HCT116 (cell line): ENCODE results near the gene SNRNP25. TPM values are rescaled to one million over a fixed set of nuclear protein-coding genes. Genes with fewer than 3 reads are reported as not detected.

Experiments
- ATAC-seq: fragments of 200-7000 bp; cut with Tn5 transposase; 2 replicates; pipeline ENCODE4 v1.9.1; 2020; ENCODE audit warnings: mild to moderate bottlenecking, moderate library complexity
- BruUV-seq: library from RNA; stranded (reverse); fragments of 400-500 nt; replicated peaks from 2 replicates; lab custom pipeline; 2021; lab: Mats Ljungman, UMichigan
- CTCF ChIA-PET: fragments of 300-600 bp; sonication (Branson Sonifier 250); formaldehyde crosslinking; loops from one replicate; lab custom pipeline; 2021; ENCODE audit warnings: antibody characterized with exemption; lab: Charles Lee
- POLR2A ChIA-PET: fragments of 300-600, 350-600 bp; sonication (Branson Sonifier 250); formaldehyde crosslinking; loops from one replicate; lab custom pipeline; 2021; ENCODE audit warnings: antibody characterized with exemption; lab: Charles Lee
- RAD21 ChIA-PET, 2 experiments: fragments of 300-600 bp; sonication (Branson Sonifier 250); formaldehyde crosslinking; loops; one replicate each; lab custom pipeline; 2023; ENCODE audit warnings: low total read pairs in 2 of 2; ENCODE audit not compliant: uncharacterized antibody in 2 of 2, unreplicated experiment in 2 of 2, low non-redundant PET in 1 of 2; lab: Charles Lee
- DNase-seq: peaks from one replicate; pipeline ENCODE4 v3.0.0-alpha.2; 2010; ENCODE audit warnings: low read depth, low spot score
- H2AFZ ChIP-seq: fragments of 200-600 bp; shearing (Covaris generic), sonication (generic); 2 replicates; pipeline ENCODE4 v1.6.1; 2017; ENCODE audit warnings: low read depth, mixed run types, mixed read lengths, antibody characterized with exemption, low read length; ENCODE audit not compliant: poor library complexity, severe bottlenecking
- H3K27ac ChIP-seq: 2 replicates; pipeline ENCODE4 v1.5.1; 2012; ENCODE audit warnings: low read depth, low read length
- H3K27me3 ChIP-seq: fragments of 200-600 bp; sonication (generic); 2 replicates; pipeline ENCODE4 v1.6.1; 2016; ENCODE audit warnings: mixed run types, low read length, mixed read lengths; ENCODE audit not compliant: insufficient read depth
- H3K36me3 ChIP-seq, 2 experiments: fragments of 200-500 bp in 1 of 2; fragments of 200-600 bp in 1 of 2; sonication (Bioruptor generic) in 1 of 2; sonication (generic) in 1 of 2; 2 replicates each; pipeline versions ENCODE4 v1.5.1 to v1.6.1; 2014 to 2016; ENCODE audit warnings: low read length in 2 of 2, inconsistent platforms in 1 of 2, mixed read lengths in 1 of 2, mixed run types in 1 of 2; ENCODE audit not compliant: insufficient read depth in 2 of 2, control insufficient read depth in 1 of 2
- H3K4me1 ChIP-seq, 2 experiments: fragments of 200-600 bp in 1 of 2; sonication (generic) in 1 of 2; 2 replicates each; pipeline versions ENCODE4 v1.5.1 to v1.6.1; 2012 to 2017; ENCODE audit warnings: low read length in 2 of 2, inconsistent platforms in 1 of 2, mild to moderate bottlenecking in 1 of 2, mixed read lengths in 1 of 2, mixed run types in 1 of 2, moderate library complexity in 1 of 2; ENCODE audit not compliant: insufficient read depth in 2 of 2, control insufficient read depth in 1 of 2
- H3K4me2 ChIP-seq: fragments of 200-600 bp; sonication (generic); 2 replicates; pipeline ENCODE4 v1.6.1; 2017; ENCODE audit warnings: mixed run types, low read length, mixed read lengths
- H3K4me3 ChIP-seq, 2 experiments: fragments of 200-600 bp in 1 of 2; sonication (generic) in 1 of 2; replicated peaks in 1 of 2; 2 replicates each; pipeline ENCODE4 v1.5.1; 2011 to 2016; ENCODE audit warnings: low read length in 2 of 2, control low read depth in 1 of 2, low read depth in 1 of 2, mild to moderate bottlenecking in 1 of 2, mixed read lengths in 1 of 2, mixed run types in 1 of 2
- H3K79me2 ChIP-seq: fragments of 200-600 bp; sonication (generic); 2 replicates; pipeline ENCODE4 v1.6.1; 2017; ENCODE audit warnings: mild to moderate bottlenecking, mixed run types, low read length, moderate library complexity, mixed read lengths; ENCODE audit not compliant: insufficient read depth
- H3K9ac ChIP-seq: fragments of 200-600 bp; sonication (generic); 2 replicates; pipeline ENCODE4 v1.6.1; 2016; ENCODE audit warnings: low read length, mixed read lengths
- H3K9me2 ChIP-seq: fragments of 200-600 bp; sonication (generic), shearing (Covaris generic); 2 replicates; pipeline ENCODE4 v1.6.1; 2017; ENCODE audit warnings: mixed run types, mild to moderate bottlenecking, moderate library complexity; ENCODE audit not compliant: insufficient read depth
- H3K9me3 ChIP-seq, 2 experiments: fragments of 200-500 bp in 1 of 2; fragments of 200-600 bp in 1 of 2; sonication (Bioruptor generic) in 1 of 2; sonication (generic) in 1 of 2; 2 replicates each; pipeline ENCODE4 v1.6.1; 2014 to 2017; ENCODE audit warnings: low read length in 2 of 2, mixed read lengths in 2 of 2, inconsistent platforms in 1 of 2, low read depth in 1 of 2, mild to moderate bottlenecking in 1 of 2, mixed run types in 1 of 2, moderate library complexity in 1 of 2; ENCODE audit not compliant: control insufficient read depth in 1 of 2, insufficient read depth in 1 of 2
- H4K20me1 ChIP-seq: fragments of 200-600 bp; sonication (generic), shearing (Covaris generic); 2 replicates; pipeline ENCODE4 v1.6.1; 2017; ENCODE audit warnings: mixed run types, mild to moderate bottlenecking, moderate library complexity; ENCODE audit not compliant: insufficient read depth
- EGR1 ChIP-seq: IDR thresholded peaks from 2 replicates; pipeline ENCODE4 v1.6.1; 2012; ENCODE audit warnings: low read depth
- ELF1 ChIP-seq: IDR thresholded peaks from 2 replicates; pipeline ENCODE4 v1.6.1; 2012; ENCODE audit warnings: low read depth, borderline replicate concordance
- EZH2 ChIP-seq: fragments of 200-600 bp; sonication (generic); IDR thresholded peaks from 2 replicates; pipeline ENCODE4 v1.6.1; 2017; ENCODE audit warnings: antibody characterized with exemption, mixed run types
- FOSL1 ChIP-seq: IDR thresholded peaks from 2 replicates; pipeline ENCODE4 v1.6.1; 2012; ENCODE audit warnings: low read depth
- RAD21 ChIP-seq: IDR thresholded peaks from 2 replicates; pipeline ENCODE4 v1.6.1; 2012; ENCODE audit warnings: low read depth, mild to moderate bottlenecking
- SIN3A ChIP-seq: IDR thresholded peaks from 2 replicates; pipeline ENCODE4 v1.6.1; 2012; ENCODE audit warnings: low read depth
- SRF ChIP-seq: IDR thresholded peaks from 2 replicates; pipeline ENCODE4 v1.6.1; 2012; ENCODE audit warnings: low read depth
- TCF7L2 ChIP-seq: IDR thresholded peaks from 2 replicates; pipeline ENCODE4 v1.7.0; 2011; ENCODE audit warnings: borderline replicate concordance, inconsistent platforms; ENCODE audit not compliant: insufficient read depth, insufficient read length; ENCODE audit errors: extremely low read depth
- ZNF274 ChIP-seq: fragments of 200-500 bp; sonication (Bioruptor generic); IDR thresholded peaks from 2 replicates; pipeline ENCODE4 v1.6.1; 2014; ENCODE audit warnings: mild to moderate bottlenecking, low read depth, low read length, inconsistent platforms
- intact Hi-C: fragments of 100-400 bp; cut with micrococcal nuclease; formaldehyde crosslinking; loops from 2 replicates; pipeline ENCODE4 v1.10.0; 2022
- total RNA-seq: library from RNA; stranded (reverse); gene quantifications from one replicate; pipeline ENCODE4 v1.2.1, GENCODE V29; 2021; ENCODE audit not compliant: unreplicated experiment
- TF ChIP-seq, protein P1 (sequence below), 3 experiments: fragments of 200-600 bp in 1 of 3; sonication (generic) in 1 of 3; IDR thresholded peaks in 2 of 3; conservative IDR thresholded peaks in 1 of 3; 2 replicates each; pipeline ENCODE4 v1.5.1; 2012 to 2017; ENCODE audit warnings: low read depth in 2 of 3, low read length in 2 of 3, antibody characterized with exemption in 1 of 3, borderline replicate concordance in 1 of 3, control low read depth in 1 of 3, mild to moderate bottlenecking in 1 of 3, mixed read lengths in 1 of 3, mixed run types in 1 of 3, moderate library complexity in 1 of 3; ENCODE audit not compliant: insufficient read depth in 1 of 3
- TF ChIP-seq, protein P2 (sequence below): IDR thresholded peaks from 2 replicates; pipeline ENCODE4 v1.6.1; 2011; ENCODE audit warnings: mild to moderate bottlenecking, low read length, moderate library complexity; ENCODE audit not compliant: insufficient replicate concordance; ENCODE audit errors: extremely low read depth
- TF ChIP-seq, protein P3 (sequence below): IDR thresholded peaks from 2 replicates; pipeline ENCODE4 v1.6.1; 2012
- TF ChIP-seq, protein P4 (sequence below): IDR thresholded peaks from 2 replicates; pipeline ENCODE4 v1.6.1; 2012

Gene SNRNP25
- total RNA-seq, 1 experiment from 2014 or later, result 24.5 TPM

DNA sequence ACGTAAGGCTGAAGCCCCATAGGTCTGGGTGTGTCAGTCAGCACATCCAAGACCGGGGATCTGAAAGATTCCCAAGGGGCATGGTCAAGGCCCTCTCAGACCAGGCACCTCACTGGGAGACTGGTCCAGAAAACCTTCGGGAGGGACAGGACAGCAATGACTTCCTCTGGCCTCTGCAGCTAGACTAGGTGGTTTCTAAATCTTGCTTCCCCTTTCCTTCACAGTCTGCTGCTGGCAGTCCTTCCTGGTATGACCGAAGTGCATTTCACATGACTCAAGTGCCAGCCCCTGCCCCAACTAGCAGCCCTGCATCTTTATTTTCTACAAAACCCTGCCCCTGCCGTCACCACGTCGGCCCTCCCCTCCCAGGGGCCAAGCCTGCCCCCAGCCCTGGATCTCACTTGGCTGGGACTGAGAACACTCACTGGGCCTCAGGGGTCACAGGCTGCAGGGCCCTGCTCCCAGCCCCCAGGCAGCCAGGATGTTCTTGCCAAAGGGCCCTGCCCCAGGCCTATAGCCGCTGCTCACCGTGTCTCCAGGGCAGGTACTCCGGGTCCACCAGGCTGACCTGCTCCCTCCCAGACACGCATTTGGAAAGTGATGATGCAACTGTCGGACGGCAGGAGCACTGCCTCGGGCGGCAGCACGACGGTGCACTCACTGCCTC, 18.5 kb upstream of the SNRNP25 start (continued):
- TF ChIP-seq, protein P1, sequence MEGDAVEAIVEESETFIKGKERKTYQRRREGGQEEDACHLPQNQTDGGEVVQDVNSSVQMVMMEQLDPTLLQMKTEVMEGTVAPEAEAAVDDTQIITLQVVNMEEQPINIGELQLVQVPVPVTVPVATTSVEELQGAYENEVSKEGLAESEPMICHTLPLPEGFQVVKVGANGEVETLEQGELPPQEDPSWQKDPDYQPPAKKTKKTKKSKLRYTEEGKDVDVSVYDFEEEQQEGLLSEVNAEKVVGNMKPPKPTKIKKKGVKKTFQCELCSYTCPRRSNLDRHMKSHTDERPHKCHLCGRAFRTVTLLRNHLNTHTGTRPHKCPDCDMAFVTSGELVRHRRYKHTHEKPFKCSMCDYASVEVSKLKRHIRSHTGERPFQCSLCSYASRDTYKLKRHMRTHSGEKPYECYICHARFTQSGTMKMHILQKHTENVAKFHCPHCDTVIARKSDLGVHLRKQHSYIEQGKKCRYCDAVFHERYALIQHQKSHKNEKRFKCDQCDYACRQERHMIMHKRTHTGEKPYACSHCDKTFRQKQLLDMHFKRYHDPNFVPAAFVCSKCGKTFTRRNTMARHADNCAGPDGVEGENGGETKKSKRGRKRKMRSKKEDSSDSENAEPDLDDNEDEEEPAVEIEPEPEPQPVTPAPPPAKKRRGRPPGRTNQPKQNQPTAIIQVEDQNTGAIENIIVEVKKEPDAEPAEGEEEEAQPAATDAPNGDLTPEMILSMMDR (IDR thresholded peaks at IDR 0.05 in 2 of 3, conservative IDR thresholded peaks at IDR 0.05 in 1 of 3; ENCODE audit: borderline replicate concordance in 1 of 3, insufficient read depth in 1 of 3, low read depth in 2 of 3, low read length in 2 of 3), result no peak
- TF ChIP-seq, protein P2, sequence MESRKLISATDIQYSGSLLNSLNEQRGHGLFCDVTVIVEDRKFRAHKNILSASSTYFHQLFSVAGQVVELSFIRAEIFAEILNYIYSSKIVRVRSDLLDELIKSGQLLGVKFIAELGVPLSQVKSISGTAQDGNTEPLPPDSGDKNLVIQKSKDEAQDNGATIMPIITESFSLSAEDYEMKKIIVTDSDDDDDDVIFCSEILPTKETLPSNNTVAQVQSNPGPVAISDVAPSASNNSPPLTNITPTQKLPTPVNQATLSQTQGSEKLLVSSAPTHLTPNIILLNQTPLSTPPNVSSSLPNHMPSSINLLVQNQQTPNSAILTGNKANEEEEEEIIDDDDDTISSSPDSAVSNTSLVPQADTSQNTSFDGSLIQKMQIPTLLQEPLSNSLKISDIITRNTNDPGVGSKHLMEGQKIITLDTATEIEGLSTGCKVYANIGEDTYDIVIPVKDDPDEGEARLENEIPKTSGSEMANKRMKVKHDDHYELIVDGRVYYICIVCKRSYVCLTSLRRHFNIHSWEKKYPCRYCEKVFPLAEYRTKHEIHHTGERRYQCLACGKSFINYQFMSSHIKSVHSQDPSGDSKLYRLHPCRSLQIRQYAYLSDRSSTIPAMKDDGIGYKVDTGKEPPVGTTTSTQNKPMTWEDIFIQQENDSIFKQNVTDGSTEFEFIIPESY, result no peak
- TF ChIP-seq ZNF274, result no peak
- no peak for TF ChIP-seq EZH2
- TF ChIP-seq SRF, result no peak
- TF ChIP-seq, protein P3, sequence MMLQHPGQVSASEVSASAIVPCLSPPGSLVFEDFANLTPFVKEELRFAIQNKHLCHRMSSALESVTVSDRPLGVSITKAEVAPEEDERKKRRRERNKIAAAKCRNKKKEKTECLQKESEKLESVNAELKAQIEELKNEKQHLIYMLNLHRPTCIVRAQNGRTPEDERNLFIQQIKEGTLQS, result no peak
- no peak for TF ChIP-seq TCF7L2

DNA sequence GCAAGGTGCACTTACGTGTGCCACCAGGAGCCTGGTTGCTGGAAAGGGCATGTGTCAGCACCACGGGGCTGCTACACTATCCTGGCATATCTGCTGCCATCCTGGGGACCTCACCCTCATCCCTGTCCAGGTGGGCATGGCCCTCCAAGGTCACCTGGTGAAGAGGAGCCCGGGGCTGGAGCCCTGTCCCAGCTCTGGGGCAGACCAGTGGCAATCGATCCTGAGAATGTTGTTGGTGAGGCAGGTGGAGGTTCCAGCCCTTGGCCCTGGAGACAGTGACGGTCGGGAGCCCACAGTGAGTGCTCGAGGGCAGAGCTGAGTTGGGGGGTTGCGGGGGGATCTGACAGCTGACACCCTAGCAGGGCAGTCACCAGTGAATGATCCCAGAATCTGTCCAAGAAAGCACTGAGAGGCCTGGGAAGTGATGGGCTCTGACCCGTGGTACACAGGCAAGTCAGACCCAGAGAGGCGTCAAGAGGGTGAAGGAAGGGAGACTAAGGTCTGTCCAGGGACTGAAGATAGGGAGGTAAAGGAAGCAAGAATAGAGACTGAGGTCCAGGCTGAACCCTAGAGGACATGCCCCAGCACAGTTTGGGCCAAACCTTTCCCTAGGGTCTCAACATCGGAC, 17.8 kb upstream of the SNRNP25 start:
- Histone ChIP-seq H3K79me2 (no peaks in the 10 kb centered on the region), H3K4me2 (no peak overlapping the region), H4K20me1 (no peaks in the 10 kb centered on the region), H3K27me3 (no peaks in the 10 kb centered on the region), H3K9ac (no peak overlapping the region), H3K9me3 (no peaks in the 10 kb centered on the region), H3K9me2 (no peaks in the 10 kb centered on the region), H2AFZ (no peak overlapping the region), H3K4me3 (no peak overlapping the region)
- BruUV-seq, result no TSS peak
- intact Hi-C loops, result no loop called here
- CTCF ChIA-PET, result no interaction called here
- POLR2A ChIA-PET, result no interaction called here
- ATAC-seq, result no peak
- DNase-seq, result no peak
- TF ChIP-seq, protein P4, sequence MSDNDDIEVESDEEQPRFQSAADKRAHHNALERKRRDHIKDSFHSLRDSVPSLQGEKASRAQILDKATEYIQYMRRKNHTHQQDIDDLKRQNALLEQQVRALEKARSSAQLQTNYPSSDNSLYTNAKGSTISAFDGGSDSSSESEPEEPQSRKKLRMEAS, result no peak
- TF ChIP-seq RAD21 (no peak), SIN3A (no peak), EGR1 (no peak), ELF1 (no peak), FOSL1 (no peak), ZNF274 (no peak), TCF7L2 (no peak)
- TF ChIP-seq, all 23 proteins: peak for 0
- Histone ChIP-seq H3K4me1 (peaks cover 0 to 7% of the 10 kb centered on the region in 2 experiments; a peak in 1 of 4 replicates), H3K27ac (no peak overlapping the region), H3K36me3 (no peaks in the 10 kb centered on the region)
- RAD21 ChIA-PET, result no interaction called here
